ENCODE measurements around the gene ADCY10. TPM values are rescaled to one million over a fixed set of nuclear protein-coding genes. Genes with fewer than 3 reads are reported as not detected.

ADCY10 gene
- total and polyA plus RNA-seq, 2 of the 4 experiments (the other 2 are of a cell fraction): under 0.01 to 0.03 TPM

GRCh38 chr1:167893798-167894197 is 20.1 kb downstream of the ADCY10 start:
- DNase-seq (no peak), ATAC-seq (ENCODE audit: low read depth) (no peak)
- no peaks in the 10 kb centered on the region for H3K27me3 ChIP-seq (ENCODE audit: control insufficient read depth, insufficient read depth, low read length)
- no peak overlapping the region for H2BK5ac ChIP-seq (ENCODE audit: low read depth, low read length, poor library complexity, severe bottlenecking)
- WGBS, 2 experiments (ENCODE audit: extremely low coverage in 2 of 2, insufficient read length in 1 of 2): 100% methylated on average over 1 of the region's 2 CpGs; no CpG with 5 or more reads in 1 of the 2 experiments
- H4K8ac ChIP-seq (ENCODE audit: low read depth in 2 of 2, low read length in 2 of 2): no peak overlapping the region
- H2BK15ac ChIP-seq (ENCODE audit: low read depth, low read length): no peak overlapping the region
- H3K23ac ChIP-seq (ENCODE audit: low read depth, low read length): no peak overlapping the region
- H2BK120ac ChIP-seq (ENCODE audit: low read depth, low read length): no peak overlapping the region
- H3K9ac ChIP-seq (ENCODE audit: low read depth, low read length): no peak overlapping the region
- intact Hi-C loops (cut with micrococcal nuclease): no loop called here
- H3K4me1 ChIP-seq (ENCODE audit: control insufficient read depth, insufficient read depth, low read length): no peaks in the 10 kb centered on the region; the same call in 1 of the 2 replicates
- H3K18ac ChIP-seq (ENCODE audit: low read depth, low read length): no peak overlapping the region
- H3K79me1 ChIP-seq (ENCODE audit: low read depth in 1 of 2, low read length in 2 of 2): no peaks in the 10 kb centered on the region
- no peak overlapping the region for H3K56ac ChIP-seq (ENCODE audit: extremely low read depth, insufficient read depth, low read length)
- H3K9me3 ChIP-seq (ENCODE audit: control insufficient read depth, insufficient read depth, low read length): no peaks in the 10 kb centered on the region
- no peak overlapping the region for H2AK9ac ChIP-seq (replicated peaks; ENCODE audit: low read depth, low read length, poor library complexity)
- dilution Hi-C loops (cut with HindIII; ENCODE audit: low sequenced_read_pairs, unreplicated experiment): no loop called here
- BruUV-seq (replicated peaks): no TSS peak
- no peaks in the 10 kb centered on the region for H4K20me1 ChIP-seq (ENCODE audit: insufficient read depth, low read length)
- ChIA-PET CTCF (interaction anchor here (1.0 kb wide), 1 partner anchor 30 kb away, joined by 7 read pairs; no protein-coding TSS in a partner anchor), POLR2A (ENCODE audit: unreplicated experiment) (no interaction called here)
- no peak overlapping the region for H3K4me2 ChIP-seq (ENCODE audit: low read depth, low read length)
- H3K4me3 ChIP-seq (ENCODE audit: insufficient read depth, low read depth, low read length): no peak overlapping the region
- H3K27ac ChIP-seq (ENCODE audit: insufficient read depth, low read length): no peak overlapping the region
- no peak overlapping the region for H2AK5ac ChIP-seq (ENCODE audit: low read depth, low read length)
- peaks cover under 1% of the 10 kb centered on the region for H3K9me1 ChIP-seq (ENCODE audit: insufficient read depth, low read length)
- H2BK20ac ChIP-seq (ENCODE audit: low read depth, low read length): no peak overlapping the region
- no peak overlapping the region for H3K14ac ChIP-seq (replicated peaks; ENCODE audit: low read depth, low read length)
- H4K5ac ChIP-seq (ENCODE audit: low read depth, low read length): no peak overlapping the region
- H2AFZ ChIP-seq (replicated peaks; ENCODE audit: low read length, poor library complexity): no peak overlapping the region
- H3K36me3 ChIP-seq (ENCODE audit: control insufficient read depth, insufficient read depth, low read length): no peaks in the 10 kb centered on the region
- H4K91ac ChIP-seq (ENCODE audit: insufficient read depth, low read depth, low read length): no peak overlapping the region
- H3K4ac ChIP-seq (ENCODE audit: low read depth, low read length): no peak overlapping the region
- in situ Hi-C loops (cut with MboI; ENCODE audit: low sequenced_read_pairs): no loop called here
- TF ChIP-seq, protein P1, sequence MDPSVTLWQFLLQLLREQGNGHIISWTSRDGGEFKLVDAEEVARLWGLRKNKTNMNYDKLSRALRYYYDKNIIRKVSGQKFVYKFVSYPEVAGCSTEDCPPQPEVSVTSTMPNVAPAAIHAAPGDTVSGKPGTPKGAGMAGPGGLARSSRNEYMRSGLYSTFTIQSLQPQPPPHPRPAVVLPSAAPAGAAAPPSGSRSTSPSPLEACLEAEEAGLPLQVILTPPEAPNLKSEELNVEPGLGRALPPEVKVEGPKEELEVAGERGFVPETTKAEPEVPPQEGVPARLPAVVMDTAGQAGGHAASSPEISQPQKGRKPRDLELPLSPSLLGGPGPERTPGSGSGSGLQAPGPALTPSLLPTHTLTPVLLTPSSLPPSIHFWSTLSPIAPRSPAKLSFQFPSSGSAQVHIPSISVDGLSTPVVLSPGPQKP (IDR thresholded peaks at IDR 0.05; ENCODE audit: borderline replicate concordance, low read depth, low read length): no peak
- TF ChIP-seq BHLHE40 (IDR thresholded peaks at IDR 0.05; ENCODE audit: low read depth, low read length) (no peak), FOS (IDR thresholded peaks at IDR 0.05; ENCODE audit: low read depth, low read length) (no peak), POLR2A (IDR thresholded peaks at IDR 0.05; ENCODE audit: low read depth, low read length) (no peak), MAFK (IDR thresholded peaks at IDR 0.05; ENCODE audit: low read depth, low read length) (no peak)

All from IMR-90 (cell line).